IMR-90 (cell line): ENCODE results near the gene RPS10.

Experiments used
- BHLHE40 ChIP-seq: fragments of 150-350 bp; IDR thresholded peaks from 2 replicates; pipeline ENCODE4 v1.6.1; 2016; ENCODE audit warnings: mild to moderate bottlenecking, low read depth, low read length
- CEBPB ChIP-seq: IDR thresholded peaks from 2 replicates; pipeline ENCODE4 v1.6.1; 2012; ENCODE audit warnings: low read depth, low read length, improper control_type of control experiment
- FOS ChIP-seq: fragments of 150-350 bp; IDR thresholded peaks from 2 replicates; pipeline ENCODE4 v1.6.1; 2016; ENCODE audit warnings: low read depth, low read length
- MXI1 ChIP-seq: IDR thresholded peaks from 2 replicates; pipeline ENCODE4 v1.6.1; 2012; ENCODE audit warnings: low read depth, mild to moderate bottlenecking, low read length, moderate library complexity, borderline replicate concordance
- POLR2A ChIP-seq: IDR thresholded peaks from 2 replicates; pipeline ENCODE4 v1.6.1; 2012; ENCODE audit warnings: mild to moderate bottlenecking, low read depth, low read length
- RAD21 ChIP-seq: IDR thresholded peaks from 2 replicates; pipeline ENCODE4 v1.6.1; 2012; ENCODE audit warnings: low read length, improper control_type of control experiment
- RCOR1 ChIP-seq: IDR thresholded peaks from 2 replicates; pipeline ENCODE4 v1.6.1; 2012; ENCODE audit warnings: mild to moderate bottlenecking, low read length, improper control_type of control experiment; ENCODE audit not compliant: insufficient replicate concordance
- RFX5 ChIP-seq: IDR thresholded peaks from 2 replicates; pipeline ENCODE4 v1.8.0; 2012; ENCODE audit warnings: low read depth, mild to moderate bottlenecking, low read length, moderate library complexity
- TF ChIP-seq, protein P1 (sequence below): conservative IDR thresholded peaks from 2 replicates; pipeline ENCODE4 v1.5.1; 2012; ENCODE audit warnings: mild to moderate bottlenecking, low read depth, low read length, improper control_type of control experiment
- TF ChIP-seq, protein P2 (sequence below): fragments of 150-350 bp; IDR thresholded peaks from 2 replicates; pipeline ENCODE4 v1.6.1; 2017; ENCODE audit warnings: mild to moderate bottlenecking, antibody characterized with exemption, low read length, low read depth

DNA sequence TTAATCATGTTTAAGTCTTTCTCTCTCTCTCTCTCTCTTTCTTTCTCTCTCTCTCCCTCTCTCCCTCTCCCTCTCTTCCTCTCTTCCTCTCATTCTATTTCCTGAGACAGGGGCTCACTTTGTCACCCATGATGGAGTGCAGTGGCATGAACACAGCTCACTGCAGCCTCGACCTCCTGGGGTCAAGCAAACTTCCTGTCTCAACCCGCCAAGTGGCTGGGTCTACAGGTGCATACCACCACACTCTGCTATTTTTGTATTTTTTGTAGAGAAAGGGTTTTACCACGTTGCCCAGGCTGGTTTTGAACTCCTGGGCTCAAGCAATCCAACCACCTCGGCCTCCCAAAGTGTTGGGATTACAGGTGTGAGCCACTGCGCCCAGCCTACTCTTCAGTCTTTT, 15.7 kb upstream of the RPS10 start:
- no peak for TF ChIP-seq MXI1
- TF ChIP-seq FOS, result no peak
- TF ChIP-seq RCOR1, result no peak
- TF ChIP-seq, protein P1, sequence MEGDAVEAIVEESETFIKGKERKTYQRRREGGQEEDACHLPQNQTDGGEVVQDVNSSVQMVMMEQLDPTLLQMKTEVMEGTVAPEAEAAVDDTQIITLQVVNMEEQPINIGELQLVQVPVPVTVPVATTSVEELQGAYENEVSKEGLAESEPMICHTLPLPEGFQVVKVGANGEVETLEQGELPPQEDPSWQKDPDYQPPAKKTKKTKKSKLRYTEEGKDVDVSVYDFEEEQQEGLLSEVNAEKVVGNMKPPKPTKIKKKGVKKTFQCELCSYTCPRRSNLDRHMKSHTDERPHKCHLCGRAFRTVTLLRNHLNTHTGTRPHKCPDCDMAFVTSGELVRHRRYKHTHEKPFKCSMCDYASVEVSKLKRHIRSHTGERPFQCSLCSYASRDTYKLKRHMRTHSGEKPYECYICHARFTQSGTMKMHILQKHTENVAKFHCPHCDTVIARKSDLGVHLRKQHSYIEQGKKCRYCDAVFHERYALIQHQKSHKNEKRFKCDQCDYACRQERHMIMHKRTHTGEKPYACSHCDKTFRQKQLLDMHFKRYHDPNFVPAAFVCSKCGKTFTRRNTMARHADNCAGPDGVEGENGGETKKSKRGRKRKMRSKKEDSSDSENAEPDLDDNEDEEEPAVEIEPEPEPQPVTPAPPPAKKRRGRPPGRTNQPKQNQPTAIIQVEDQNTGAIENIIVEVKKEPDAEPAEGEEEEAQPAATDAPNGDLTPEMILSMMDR, result no peak
- TF ChIP-seq, protein P2, sequence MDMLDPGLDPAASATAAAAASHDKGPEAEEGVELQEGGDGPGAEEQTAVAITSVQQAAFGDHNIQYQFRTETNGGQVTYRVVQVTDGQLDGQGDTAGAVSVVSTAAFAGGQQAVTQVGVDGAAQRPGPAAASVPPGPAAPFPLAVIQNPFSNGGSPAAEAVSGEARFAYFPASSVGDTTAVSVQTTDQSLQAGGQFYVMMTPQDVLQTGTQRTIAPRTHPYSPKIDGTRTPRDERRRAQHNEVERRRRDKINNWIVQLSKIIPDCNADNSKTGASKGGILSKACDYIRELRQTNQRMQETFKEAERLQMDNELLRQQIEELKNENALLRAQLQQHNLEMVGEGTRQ, result no peak
- TF ChIP-seq POLR2A, result no peak
- TF ChIP-seq BHLHE40, result no peak
- no peak for TF ChIP-seq RAD21
- TF ChIP-seq CEBPB, result no peak
- no peak for TF ChIP-seq RFX5
